Adrenal gland (tissue), 12 donors: ENCODE measurements around the gene OR1F1. TPM values are rescaled to one million over a fixed set of nuclear protein-coding genes. Genes with fewer than 3 reads are reported as not detected.
"Not testable (repeated sequence)": the region's sequence is repeated elsewhere in the genome, so short reads cannot be mapped to it uniquely, and the experiment has no call there.

Source experiments
- DNase-seq, 7 donors: peaks; one replicate each; pipeline ENCODE4 v3.0.0-alpha.2; 2019 to 2020
- H3K27ac ChIP-seq, 5 donors: fragments of 200-600 bp; sonication (generic) in 4 of 5; 1 replicate in 3 of 5; 2 replicates in 2 of 5; pipeline versions ENCODE4 v1.5.1 to v1.8.0; 2016 to 2020; ENCODE audit warnings: mild to moderate bottlenecking in 1 of 5
- H3K27me3 ChIP-seq: fragments of 200-600 bp; 2 replicates; pipeline ENCODE4 v1.8.0; 2021
- H3K36me3 ChIP-seq, 2 donors: fragments of 200-600 bp; replicated peaks in 1 of 2; 1 replicate in 1 of 2; 2 replicates in 1 of 2; pipeline versions ENCODE4 v1.5.1 to v1.8.0; 2018 to 2022
- H3K4me1 ChIP-seq, 2 donors: fragments of 200-600 bp; replicated peaks in 1 of 2; 1 replicate in 1 of 2; 2 replicates in 1 of 2; pipeline versions ENCODE4 v1.5.1 to v1.8.0; 2018 to 2021
- H3K4me3 ChIP-seq, 4 donors: fragments of 200-600 bp; sonication (generic) in 3 of 4; one replicate each; pipeline ENCODE4 v1.5.1; 2016 to 2018
- H3K9me3 ChIP-seq, 3 donors: fragments of 200-600 bp; sonication (generic) in 1 of 3; replicated peaks in 1 of 3; 1 replicate in 2 of 3; 2 replicates in 1 of 3; pipeline versions ENCODE4 v1.5.1 to v1.8.0; 2016 to 2021
- CTCF ChIP-seq, 6 experiments: fragments of 450-650 bp in 4 of 6; fragments of 200-600 bp in 2 of 6; sonication (generic) in 1 of 6; IDR thresholded peaks; 1 replicate in 5 of 6; 2 replicates in 1 of 6; pipeline versions ENCODE4 v1.5.1 to v1.8.0; 2016 to 2021; ENCODE audit warnings: antibody characterized with exemption in 6 of 6, mild to moderate bottlenecking in 2 of 6, moderate library complexity in 1 of 6
- POLR2A ChIP-seq, 2 donors: fragments of 450-650 bp; IDR thresholded peaks; one replicate each; pipeline ENCODE4 v1.6.1; 2017; ENCODE audit warnings: antibody characterized with exemption in 2 of 2, mild to moderate bottlenecking in 2 of 2, moderate library complexity in 1 of 2
- WGBS, 4 donors: extraction: QIAGEN DNeasy Blood & Tissue Kit in 2 of 4; methylation state at CpG; one replicate each; pipeline versions ENCODE4 v1.1.5 to v1.1.7; 2013 to 2017; 5-methylcytosine and 5-hydroxymethylcytosine counted together
- intact Hi-C, 2 donors: fragments of 100-400 bp; cut with DNase I; formaldehyde crosslinking; loops; one replicate each; pipeline versions ENCODE4 v1.14.1 to v1.15.0; 2022 to 2023
- polyA plus RNA-seq, 3 donors: library from polyadenylated mRNA; stranded (reverse); fragments of 200-250 nt in 2 of 3; fragments of 350-450 nt in 1 of 3; fragmentation: Illumina TruSeq in 1 of 3; extraction: RNeasy Lipid Tissue Mini Kit (QIAGEN cat#74804) in 1 of 3; gene quantifications; one replicate each; pipeline ENCODE4 v1.2.3, GENCODE V29; 2013 to 2014
- total RNA-seq, 9 donors: library from RNA; depleted of rRNA in 4 of 9; stranded (reverse); fragments of >200 nt in 4 of 9; fragments of 120-200 nt in 1 of 9; fragmentation: NEBNext Ultra II Directional in 1 of 9; extraction: Animal tissue kit (Norgen Biotek cat#: 25700) in 1 of 9; gene quantifications; one replicate each; pipeline versions ENCODE4 v1.1.0 to v1.2.4, GENCODE V29; 2013 to 2023
- donor health status: healthy with polysubstance abuse.
- donor health status: Bipolar disorder and iron deficiency.
- donor health status: DM: yes; HTN: yes; CAD: no.
- donor health status: DM: no; HTN: no; CAD: no.
- donor health status: DM: no; HTN: no; CAD: no.
- donor health status: DM: yes; HTN: yes; CAD: no.

OR1F1 gene
- total and polyA plus RNA-seq, 12 donors: not detected

- intact Hi-C loops: no loop called here
- no peaks in the 10 kb centered on the region for H3K4me1 ChIP-seq
- H3K36me3 ChIP-seq: no peaks in the 10 kb centered on the region
- 61 to 69% (median 65%) methylated on average over 6 of the region's 6 CpGs for WGBS, 4 donors
- H3K27me3 ChIP-seq: no peaks in the 10 kb centered on the region
- TF ChIP-seq CTCF (IDR thresholded peaks at IDR 0.05): no peak
- TF ChIP-seq POLR2A (IDR thresholded peaks at IDR 0.05): no peak
- no peak for DNase-seq
- H3K27ac ChIP-seq: no peak overlapping the region
- no peak overlapping the region for H3K4me3 ChIP-seq
- no peaks in the 10 kb centered on the region for H3K9me3 ChIP-seq
These were observed 15.0 kb downstream of the OR1F1 start for GRCh38 chr16:3202903-3203539.

- DNase-seq, H3K27ac ChIP-seq, H3K4me1 ChIP-seq, intact Hi-C loops, H3K9me3 ChIP-seq, H3K36me3 ChIP-seq, H3K27me3 ChIP-seq, H3K4me3 ChIP-seq: not testable (repeated sequence)
- WGBS, 4 donors: 48 to 57% (median 52%) methylated on average over 3 of the region's 3 CpGs
These were observed 17.9 kb downstream of the OR1F1 start for GRCh38 chr16:3205939-3206338.

GRCh38 chr16:3207086-3207953 lies 19.3 kb downstream of the OR1F1 start:
- no peaks in the 10 kb centered on the region for H3K27me3 ChIP-seq
- intact Hi-C loops: no loop called here

GRCh38 chr16:3212006-3212405 lies 24.0 kb downstream of the OR1F1 start:
- no peak for DNase-seq
- 82 to 90% (median 87%) methylated on average over 3 of the region's 3 CpGs for WGBS, 4 donors
- TF ChIP-seq CTCF (IDR thresholded peaks at IDR 0.05) (no peak), POLR2A (IDR thresholded peaks at IDR 0.05) (no peak)
- no peak overlapping the region for H3K4me3 ChIP-seq
- intact Hi-C loops: no loop called here
- no peak overlapping the region for H3K27ac ChIP-seq
- H3K9me3 ChIP-seq: no peaks in the 10 kb centered on the region
- H3K27me3 ChIP-seq: no peaks in the 10 kb centered on the region
- no peaks in the 10 kb centered on the region for H3K4me1 ChIP-seq
- H3K36me3 ChIP-seq: no peaks in the 10 kb centered on the region

More at GRCh38 chr16:3207086-3207953, 19.3 kb downstream of the OR1F1 start:
- WGBS, 4 donors: 54 to 72% (median 70%) methylated on average over 15 to 19 of the region's 19 CpGs
- Histone ChIP-seq H3K4me3 (no peak overlapping the region), H3K36me3 (no peaks in the 10 kb centered on the region), H3K27ac (no peak overlapping the region), H3K4me1 (no peaks in the 10 kb centered on the region), H3K9me3 (no peaks in the 10 kb centered on the region)
- TF ChIP-seq POLR2A (IDR thresholded peaks at IDR 0.05) (no peak), CTCF (IDR thresholded peaks at IDR 0.05) (no peak)
- DNase-seq: no peak
